ENCODE results near the gene SUGP1.
"Not testable (repeated sequence)": the region's sequence is repeated elsewhere in the genome, so short reads cannot be mapped to it uniquely, and the experiment has no call there.

SUGP1 gene

DNA sequence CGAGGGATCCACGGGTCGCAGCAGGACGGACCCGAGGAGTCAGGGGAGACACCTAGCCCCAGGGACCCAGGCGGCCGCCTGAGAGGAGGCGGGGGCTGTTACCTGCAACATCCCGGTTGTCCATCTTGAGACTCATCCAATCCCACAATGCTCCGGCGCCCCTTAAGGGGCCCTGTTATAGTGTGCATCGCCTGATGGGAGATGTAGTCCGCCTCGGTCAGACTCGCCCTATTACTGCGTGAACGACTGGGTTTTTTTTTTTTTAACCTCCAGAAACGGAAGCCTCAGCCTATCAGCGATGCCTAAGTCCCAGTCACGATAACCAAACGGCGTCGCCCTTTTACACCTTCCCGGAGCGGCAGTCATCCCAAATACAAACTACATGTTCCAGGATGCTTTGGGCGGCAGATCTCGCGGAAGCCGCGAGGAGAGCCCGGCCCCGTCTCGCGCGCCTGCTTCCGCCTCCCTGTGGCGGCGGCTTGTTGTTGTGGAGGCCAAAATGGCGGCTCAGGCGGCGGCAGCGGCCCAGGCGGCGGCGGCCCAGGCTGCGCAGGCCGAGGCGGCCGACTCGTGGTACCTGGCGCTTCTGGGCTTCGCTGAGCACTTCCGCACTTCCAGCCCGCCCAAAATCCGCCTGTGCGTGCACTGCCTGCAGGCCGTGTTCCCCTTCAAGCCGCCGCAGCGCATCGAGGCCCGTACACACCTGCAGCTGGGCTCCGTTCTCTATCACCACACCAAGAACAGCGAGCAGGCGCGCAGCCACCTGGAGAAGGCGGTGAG lies at the start of gene SUGP1, which contains the start of gene MAU2:
TSS of gene SUGP1 (minus strand) at position 149 of the 780 bp plus-strand sequence. CDS start at position 136, 13 bp downstream.
TSS of gene MAU2 (plus strand) at position 469 of the 780 bp plus-strand sequence. CDS start at position 500, 31 bp downstream.
- peak; percentile 75 to 96 for DNase-seq

- no peak for DNase-seq
Measured at GRCh38 chr19:19368087-19368486, 47.8 kb upstream of the SUGP1 start.

- DNase-seq = peak; percentile 69 to 80
Measured at GRCh38 chr19:19366434-19367396, 46.4 kb upstream of the SUGP1 start.

DNA sequence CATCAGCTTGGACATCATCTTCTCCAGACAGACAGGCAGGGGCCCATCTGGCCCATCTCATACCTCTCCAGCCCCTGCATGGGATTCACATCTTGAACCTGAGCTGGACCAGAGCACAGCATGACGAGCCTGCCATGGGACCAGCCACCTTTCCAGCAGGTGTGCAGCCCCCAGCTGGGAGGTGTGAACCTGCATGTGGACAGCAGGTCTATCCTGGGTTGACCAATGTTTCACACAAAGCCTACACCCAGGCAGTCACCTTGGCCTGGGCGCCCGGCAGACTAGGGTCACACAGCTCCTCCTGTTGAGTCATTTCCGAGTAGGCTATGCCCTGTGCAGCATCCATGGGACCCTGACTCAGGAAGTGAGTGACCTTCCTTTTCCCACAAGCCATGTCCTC lies 41.8 kb upstream of the SUGP1 start:
- no peak for DNase-seq

DNA sequence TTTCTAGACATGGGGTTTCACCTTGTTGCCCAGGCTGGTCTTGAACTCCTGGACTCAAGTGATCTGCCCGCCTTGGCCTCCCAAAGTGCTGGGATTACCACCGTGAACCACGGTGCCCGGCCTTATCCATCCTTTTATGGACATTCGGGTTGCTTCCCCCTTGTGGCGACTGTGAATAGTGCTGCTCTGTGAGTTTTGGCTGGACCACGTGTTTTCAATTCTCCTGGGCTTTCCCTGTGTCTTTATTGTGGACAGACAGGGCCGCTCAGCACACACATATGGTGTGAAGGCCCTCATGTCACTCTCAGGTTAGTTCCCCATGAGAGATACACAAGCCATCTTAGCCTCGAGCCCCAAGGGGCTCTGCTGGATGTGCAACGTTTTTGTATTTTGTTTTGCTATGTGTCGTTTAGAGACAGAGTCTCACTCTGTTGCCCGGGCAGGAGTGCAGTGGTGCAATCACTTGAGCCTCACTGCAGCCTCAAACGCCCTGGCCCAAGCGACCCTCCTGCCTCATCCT lies 40.8 kb upstream of the SUGP1 start:
- peak in 1 of 2 experiments; percentile 76 for DNase-seq

GRCh38 chr19:19356901-19357566 lies 36.7 kb upstream of the SUGP1 start:
- no peak for DNase-seq

DNA sequence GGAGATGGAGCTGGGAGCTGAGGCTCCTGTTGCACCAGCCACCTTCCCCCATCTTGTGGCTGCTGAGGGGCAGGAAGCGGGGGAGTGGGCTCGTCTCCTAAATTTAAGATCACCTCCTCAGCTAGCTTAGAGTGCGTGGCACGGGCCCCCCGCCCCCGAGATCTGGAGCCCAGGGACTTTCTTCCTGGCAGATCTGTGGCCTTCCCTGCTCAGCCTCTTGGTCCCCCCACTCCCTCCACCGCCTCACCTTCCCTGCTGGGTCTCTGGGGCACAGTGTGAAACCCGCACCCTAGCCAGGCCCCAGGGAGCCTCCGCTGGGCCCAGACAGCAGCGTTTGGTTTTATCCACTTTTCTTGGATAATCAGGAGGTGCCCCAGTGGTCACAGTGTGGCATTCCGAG lies 36.2 kb upstream of the SUGP1 start:
- no peak for DNase-seq

DNA sequence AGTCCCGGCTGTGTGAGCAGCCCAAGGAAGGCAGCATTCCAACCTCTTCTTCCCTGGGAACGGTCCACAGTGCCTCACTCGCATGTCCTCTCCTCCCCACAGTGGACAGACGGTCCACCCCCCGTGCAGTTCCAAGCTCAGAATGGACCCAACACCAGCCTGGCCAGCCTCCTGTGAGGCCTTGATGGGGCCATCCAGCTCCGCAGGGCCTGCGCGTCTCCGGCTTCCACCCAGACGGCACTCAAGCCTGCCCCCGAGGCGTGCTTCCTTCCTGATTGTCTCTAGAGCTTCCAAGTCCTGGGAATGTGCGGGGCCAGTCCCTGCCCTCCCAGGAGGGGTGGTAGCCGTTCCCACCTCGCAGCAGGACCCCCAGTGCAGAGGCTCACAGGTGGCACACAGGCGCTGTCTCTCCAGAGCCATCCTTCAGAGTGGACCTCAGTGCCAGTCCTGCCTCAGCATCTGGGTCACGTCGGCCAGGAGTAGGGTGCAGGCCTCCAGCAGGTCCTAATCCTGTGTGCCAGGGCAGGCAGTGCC lies 35.4 kb upstream of the SUGP1 start:
- no peak for DNase-seq

GRCh38 chr19:19354932-19355331 lies 34.6 kb upstream of the SUGP1 start:
- no peak for DNase-seq

DNA sequence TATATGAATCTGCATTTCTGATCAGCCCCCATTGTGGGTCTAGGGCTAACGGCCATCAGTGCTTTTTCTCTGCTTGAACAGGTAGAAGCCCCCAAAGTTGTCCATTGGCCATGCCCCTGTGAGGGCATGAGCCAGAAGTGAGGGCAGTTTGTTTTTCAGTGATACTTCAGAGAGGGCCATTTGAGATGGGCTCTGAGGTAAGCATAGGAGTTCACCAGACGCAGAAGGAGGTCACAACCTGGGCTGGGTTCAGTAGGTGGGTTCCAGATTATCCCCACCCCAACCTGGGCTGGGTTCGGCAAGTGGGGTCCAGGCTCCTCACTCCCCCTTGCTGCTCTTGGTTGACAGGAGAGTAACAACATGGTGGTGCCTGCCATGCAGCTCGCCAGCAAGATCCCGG lies 33.7 kb upstream of the SUGP1 start:
- no peak for DNase-seq

DNA sequence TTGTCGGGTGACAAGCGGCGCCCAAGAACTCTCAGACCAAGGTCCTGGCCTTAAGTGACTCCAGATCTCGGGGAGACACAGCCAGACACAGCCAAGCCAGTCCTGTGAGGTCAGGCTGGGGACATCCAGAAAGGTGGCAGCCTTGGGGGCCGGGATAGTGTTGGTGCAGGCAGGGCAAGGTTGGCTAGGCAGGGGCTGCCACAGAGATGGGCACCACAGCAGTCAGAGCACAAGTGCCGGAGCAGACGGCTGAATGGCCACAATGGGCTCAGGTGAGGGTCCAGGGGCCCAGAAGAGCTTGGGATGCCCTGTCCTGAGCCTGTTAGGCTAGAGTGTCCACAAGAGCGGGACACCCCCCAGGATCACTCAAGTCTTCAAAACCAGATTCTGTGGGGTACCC lies 32.5 kb upstream of the SUGP1 start:
- no peak for DNase-seq

DNA sequence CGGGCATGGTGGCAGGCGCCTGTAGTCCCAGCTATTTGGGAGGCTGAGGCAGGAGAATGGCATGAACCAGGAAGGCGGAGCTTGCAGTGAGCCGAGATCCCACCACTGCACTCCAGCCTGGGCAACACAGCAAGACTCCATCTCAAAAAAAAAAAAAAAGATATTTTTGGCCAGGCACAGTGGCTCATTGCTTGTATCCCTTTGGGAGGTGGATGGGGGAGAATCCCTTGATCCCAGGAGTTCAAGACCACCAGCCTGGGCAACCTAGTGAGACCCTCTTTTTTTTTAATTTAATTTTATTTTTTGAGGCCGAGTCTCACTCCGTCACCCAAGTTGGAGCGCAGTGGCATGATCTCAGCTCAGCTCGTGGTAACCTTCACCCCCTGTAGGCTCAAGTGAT lies 30.4 kb upstream of the SUGP1 start:
- DNase-seq = not testable (repeated sequence)

DNA sequence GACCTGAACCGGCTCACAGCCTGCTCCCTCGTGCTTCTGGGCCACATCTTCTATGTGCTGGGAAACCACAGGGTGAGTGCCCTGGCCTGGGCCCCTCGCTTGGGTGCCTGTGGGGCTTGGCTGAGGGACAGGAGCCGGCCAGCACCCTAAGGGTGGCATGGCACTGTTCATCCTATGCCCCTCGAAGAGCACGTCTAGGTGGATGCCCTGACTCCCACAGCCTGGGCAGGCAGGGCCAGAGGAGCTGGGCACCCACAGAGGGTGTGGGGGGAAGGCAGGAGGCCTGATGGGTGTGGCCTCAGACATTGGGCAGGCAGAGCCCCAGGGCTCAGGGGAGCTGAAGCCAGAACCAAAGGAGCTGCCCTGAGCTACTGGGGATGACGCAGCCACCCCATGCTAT lies 29.1 kb upstream of the SUGP1 start:
- DNase-seq = no peak

DNA sequence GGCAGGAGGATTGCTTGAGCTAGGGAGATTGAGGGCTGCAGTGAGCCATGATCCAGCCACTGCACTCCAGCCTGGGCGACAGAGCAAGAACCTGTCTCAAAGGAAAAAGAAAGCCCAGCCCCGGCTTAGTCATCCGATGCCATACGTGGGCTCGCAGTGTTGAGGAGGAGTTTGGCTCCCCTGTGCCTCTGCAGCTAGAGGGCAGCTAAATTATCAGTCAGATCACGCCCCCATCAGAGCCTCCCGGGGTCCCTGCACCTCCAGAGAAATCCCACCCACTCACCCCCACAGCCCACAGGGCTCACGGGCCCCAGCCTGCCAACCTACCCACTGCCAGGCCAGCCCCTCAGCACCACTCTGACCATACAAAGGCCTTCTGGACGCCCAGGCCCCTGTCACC lies 28.0 kb upstream of the SUGP1 start:
- DNase-seq = no peak

DNA sequence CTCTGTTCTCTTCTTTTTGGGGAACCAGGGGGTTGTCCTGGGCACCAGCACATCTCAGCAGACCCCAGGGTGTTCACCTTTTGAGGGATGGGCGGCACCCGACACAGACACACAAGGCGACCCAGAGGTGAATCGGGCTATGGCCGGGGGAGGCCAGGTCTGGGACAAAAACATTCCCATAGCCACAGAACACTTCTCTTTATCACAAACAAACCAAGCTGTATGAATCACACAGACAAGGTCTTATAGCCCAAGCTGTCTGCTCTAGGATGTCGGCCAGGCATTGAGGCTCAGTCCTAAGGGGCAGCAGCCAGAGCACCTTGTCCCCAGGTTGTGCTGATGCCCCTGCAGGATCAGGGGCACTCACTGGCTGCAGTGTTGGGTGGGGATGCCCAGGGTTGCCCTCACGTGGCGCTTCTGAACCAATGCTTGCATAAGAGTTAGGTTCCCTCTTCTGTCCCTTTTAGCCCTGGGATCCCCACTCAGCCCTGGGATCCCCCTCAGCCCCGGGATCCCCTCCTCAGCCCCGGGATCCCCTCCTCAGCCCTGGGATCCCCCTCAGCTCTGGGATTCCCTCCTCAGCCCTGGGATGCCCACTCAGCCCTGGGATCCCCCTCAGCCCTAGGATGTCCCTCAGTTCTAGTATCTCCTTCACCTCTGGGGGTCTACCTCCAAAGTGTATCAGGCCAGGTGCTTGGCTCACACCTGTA lies 27.2 kb upstream of the SUGP1 start:
- DNase-seq = no peak

DNA sequence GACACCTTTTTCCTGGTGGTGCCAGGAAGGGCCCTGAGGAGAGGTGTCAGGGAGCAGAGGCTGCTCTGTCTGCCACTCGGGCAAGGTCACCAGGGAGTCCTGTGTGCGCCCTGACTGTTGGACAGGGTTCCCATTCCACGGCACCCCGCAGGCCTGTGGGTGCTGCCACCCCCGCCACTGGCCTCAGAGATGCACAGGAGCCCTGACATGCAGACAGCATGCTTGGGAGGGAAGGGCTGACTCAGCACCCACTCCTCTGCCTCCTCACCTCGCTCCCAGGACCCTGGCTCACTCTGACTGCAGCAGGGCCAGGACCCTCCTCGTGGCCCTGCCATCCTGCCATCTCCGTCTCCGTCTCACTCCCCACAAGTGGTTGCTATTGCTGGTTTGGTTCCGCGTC lies 25.7 kb upstream of the SUGP1 start:
- no peak for DNase-seq

DNA sequence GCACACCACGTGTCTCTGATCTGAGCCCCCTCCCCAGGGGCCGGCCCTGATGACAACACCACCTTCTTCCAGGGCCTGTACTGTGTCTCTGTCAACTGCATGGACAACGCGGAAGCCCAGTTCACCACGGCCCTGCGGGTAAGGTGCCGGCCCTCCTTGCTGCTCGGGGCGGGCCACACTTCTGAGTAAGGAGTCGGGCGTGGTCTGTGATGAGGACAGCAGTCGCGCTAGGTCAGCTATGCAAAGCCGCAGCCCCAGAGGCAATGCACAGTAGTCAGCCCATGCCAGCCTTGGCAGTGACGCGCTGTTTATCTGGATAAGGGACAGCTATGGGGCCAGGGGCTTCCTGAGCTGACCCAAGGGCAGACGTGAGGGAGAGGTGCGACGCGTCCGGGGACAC lies 24.9 kb upstream of the SUGP1 start:
- no peak for DNase-seq

DNA sequence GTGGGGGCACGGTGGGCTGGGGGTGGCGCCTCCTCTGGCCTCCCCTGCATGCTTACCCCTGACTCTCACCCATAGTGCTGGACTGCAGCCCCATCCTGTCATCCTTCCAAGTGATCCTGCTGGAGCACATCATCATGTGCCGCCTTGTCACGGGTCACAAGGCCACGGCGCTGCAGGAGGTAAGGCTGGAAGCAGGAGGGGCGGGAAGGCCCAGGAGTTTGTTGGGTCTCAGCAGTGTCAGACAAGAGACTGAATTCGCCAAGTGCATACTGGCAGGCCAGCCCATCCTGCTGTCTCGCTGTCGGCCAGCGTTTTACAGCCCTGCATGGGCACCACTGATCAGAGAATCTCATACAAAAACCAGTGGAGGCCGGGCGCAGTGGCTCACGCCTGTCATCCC lies 23.5 kb upstream of the SUGP1 start:
- DNase-seq = no peak

GRCh38 chr19:19343016-19343362 lies 22.7 kb upstream of the SUGP1 start:
- DNase-seq = no peak

GRCh38 chr19:19342086-19343015 lies 22.0 kb upstream of the SUGP1 start:
- DNase-seq = peak in 1 of 2 experiments; percentile 47

GRCh38 chr19:19341026-19341425 lies 20.7 kb upstream of the SUGP1 start:
- no peak for DNase-seq
